ENCODE data around the gene COA1. TPM values are rescaled to one million over a fixed set of nuclear protein-coding genes. Genes with fewer than 3 reads are reported as not detected.
A peak's percentile ranks its signal among the peaks of the same experiment; 100 is the strongest.
"Not testable (repeated sequence)": the region's sequence is repeated elsewhere in the genome, so short reads cannot be mapped to it uniquely, and the experiment has no call there.

Gene COA1
- total RNA-seq, 2 experiments from 2014 or later = 78.9 to 79.6 TPM

DNA sequence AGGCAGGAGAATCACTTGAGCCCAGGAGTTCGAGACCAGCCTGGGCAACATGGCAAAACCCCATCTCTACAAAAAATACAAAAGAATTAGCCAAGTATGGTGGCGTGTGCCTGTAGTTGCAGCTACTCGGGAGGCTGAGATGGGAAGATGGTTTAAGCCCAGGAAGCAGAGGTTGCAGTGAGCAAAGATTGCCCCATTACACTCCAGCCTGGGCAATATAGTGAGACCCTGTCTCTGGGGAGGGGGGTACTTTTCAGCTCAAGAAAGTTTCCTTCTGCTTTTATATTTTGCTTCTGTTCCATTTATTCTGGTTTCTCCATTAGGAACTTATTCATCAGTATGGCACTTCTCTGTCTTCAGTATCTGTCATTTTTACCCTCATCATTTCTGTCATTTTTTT lies 48.6 kb downstream of the COA1 start:
- H3K36me3 Mint-ChIP-seq = peaks cover 7% of the 10 kb centered on the region
- peaks cover 78% of the 10 kb centered on the region for H3K4me1 Mint-ChIP-seq (ENCODE audit: low read depth)
- H3K27ac Mint-ChIP-seq = no peak overlapping the region
- DNase-seq = no peak
- H3K27me3 Mint-ChIP-seq = no peaks in the 10 kb centered on the region
- no peaks in the 10 kb centered on the region for H3K9me3 Mint-ChIP-seq
- CTCF ChIA-PET = interaction anchor here (0.7 to 2.8 kb wide), 4 partner anchors 19 to 157 kb away, joined by 3 to 24 read pairs (median 4); partner anchors contain the start of gene STK17A
- POLR2A ChIA-PET = no interaction called here
- intact Hi-C loops (cut with micrococcal nuclease) = no loop called here
- H3K4me3 Mint-ChIP-seq = no peak overlapping the region

DNA sequence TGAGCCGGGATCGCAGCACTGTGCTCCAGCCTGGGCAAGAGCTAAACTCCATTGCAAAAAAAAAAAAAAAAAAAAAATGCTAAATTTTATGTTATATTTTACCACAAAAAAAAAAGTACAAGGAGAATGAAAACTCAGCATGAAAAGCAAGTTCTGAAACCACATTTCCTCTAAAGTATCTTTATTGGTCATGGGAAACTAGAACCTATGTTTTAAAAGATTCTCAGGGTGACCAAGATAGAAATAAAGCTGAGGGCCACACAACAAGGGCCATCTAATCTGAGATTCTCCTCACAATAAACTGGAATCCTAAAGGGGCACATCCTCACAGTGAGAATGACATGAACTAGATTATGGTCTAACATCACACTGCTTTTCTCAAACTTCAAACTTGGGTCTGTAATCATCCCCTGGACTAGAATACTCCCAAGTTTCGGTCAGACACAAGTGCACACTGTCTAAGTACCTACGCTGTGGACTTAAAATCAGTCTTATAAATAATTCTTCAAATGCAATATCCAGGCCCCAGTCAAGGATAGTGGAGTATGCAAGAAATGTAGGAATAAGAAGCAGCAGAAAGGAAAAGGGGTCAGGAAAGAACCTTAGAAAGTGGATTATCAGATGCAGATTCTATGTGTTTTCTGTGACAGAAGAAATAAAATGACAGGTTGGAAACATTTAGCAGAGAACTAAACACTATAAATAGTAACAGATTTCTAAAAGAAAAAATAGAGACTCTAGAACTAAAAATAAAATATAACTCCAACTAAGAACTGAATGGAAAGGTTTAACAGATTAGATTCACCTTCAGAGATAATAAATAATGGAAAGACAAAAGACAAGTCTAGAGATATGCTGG lies 49.9 kb downstream of the COA1 start:
- Mint-ChIP-seq H3K36me3 (peaks cover 14% of the 10 kb centered on the region), H3K27me3 (no peaks in the 10 kb centered on the region), H3K9me3 (peaks cover 4% of the 10 kb centered on the region), H3K4me1 (ENCODE audit: low read depth) (peaks cover 76% of the 10 kb centered on the region), H3K27ac (peak overlapping the region; percentile 61), H3K4me3 (no peak overlapping the region)
- intact Hi-C loops (cut with micrococcal nuclease) = loop anchor here (1.0 to 2.0 kb wide), 3 partner anchors 10 to 21 kb away; no protein-coding TSS in a partner anchor
- ChIA-PET POLR2A (interaction anchor here (0.6 to 1.1 kb wide), 7 partner anchors 10 to 155 kb away, joined by 3 to 6 read pairs (median 5); partner anchors contain the start of gene STK17A), CTCF (interaction anchor here (1.1 to 2.8 kb wide), 2 partner anchors 97 to 160 kb away, joined by 3 to 24 read pairs; partner anchors contain the start of gene STK17A)
- no peak for DNase-seq

DNA sequence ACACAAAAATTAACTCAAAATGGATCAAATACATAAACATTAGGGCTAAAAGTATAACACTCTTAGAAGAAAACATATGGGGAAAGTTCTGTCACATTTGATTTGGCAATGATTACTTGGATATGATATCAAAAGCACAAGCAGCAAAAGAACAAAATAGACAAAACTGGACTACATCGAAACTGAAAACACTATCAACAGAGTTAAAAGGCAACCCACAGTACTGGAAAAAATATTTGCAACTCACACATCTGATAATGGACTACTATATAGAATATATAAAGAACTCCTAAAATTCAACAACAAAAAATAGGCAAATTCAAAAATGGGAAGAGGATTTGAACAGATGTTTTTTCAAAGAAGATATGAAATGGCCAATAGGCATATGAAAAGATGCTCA lies 51.0 kb downstream of the COA1 start:
- no peaks in the 10 kb centered on the region for H3K27me3 Mint-ChIP-seq

DNA sequence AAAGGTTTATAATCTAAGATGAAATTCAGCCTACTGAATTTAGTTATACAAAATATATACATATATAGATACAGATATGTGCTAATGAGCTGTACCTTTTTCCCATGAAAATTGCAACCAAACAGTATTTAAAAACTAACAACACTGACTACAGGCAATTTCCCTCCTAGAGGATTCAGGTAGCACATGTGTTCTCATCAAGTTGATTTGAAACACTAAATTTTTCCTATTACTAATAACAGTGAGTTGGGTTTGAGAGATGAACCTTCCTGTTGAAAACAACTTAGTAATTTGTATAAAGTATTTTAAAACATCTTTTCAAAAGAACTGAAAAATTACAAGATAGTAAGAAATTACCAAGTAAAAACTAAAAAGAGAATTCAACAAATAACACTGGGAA lies 51.5 kb downstream of the COA1 start:
- Mint-ChIP-seq H3K4me1 (ENCODE audit: low read depth) (peaks cover 79% of the 10 kb centered on the region), H3K36me3 (peaks cover 13% of the 10 kb centered on the region), H3K9me3 (peaks cover 12% of the 10 kb centered on the region), H3K27me3 (no peaks in the 10 kb centered on the region), H3K27ac (peak overlapping the region; percentile 80), H3K4me3 (no peak overlapping the region)
- intact Hi-C loops (cut with micrococcal nuclease) = loop anchor here (1.0 to 2.0 kb wide), 3 partner anchors 15 to 30 kb away; no protein-coding TSS in a partner anchor
- POLR2A ChIA-PET = interaction anchor here (0.6 to 1.3 kb wide), 2 partner anchors 8 to 207 kb away, joined by 3 to 4 read pairs; no protein-coding TSS in a partner anchor
- CTCF ChIA-PET = interaction anchor here (0.7 to 2.1 kb wide), 4 partner anchors 12 to 95 kb away, joined by 3 to 11 read pairs (median 6); partner anchors contain the start of gene STK17A
- DNase-seq = no peak

More for the DNA sequence above, 51.0 kb downstream of the COA1 start:
- Mint-ChIP-seq H3K9me3 (peaks cover 9% of the 10 kb centered on the region), H3K36me3 (peaks cover 10% of the 10 kb centered on the region), H3K27ac (peak overlapping the region; percentile 80), H3K4me1 (ENCODE audit: low read depth) (peaks cover 79% of the 10 kb centered on the region), H3K4me3 (no peak overlapping the region)
- no peak for DNase-seq
- intact Hi-C loops (cut with micrococcal nuclease) = loop anchor here (1.0 to 2.0 kb wide), 3 partner anchors 14 to 30 kb away; no protein-coding TSS in a partner anchor
- CTCF ChIA-PET = interaction anchor here (0.7 to 2.0 kb wide), 2 partner anchors 12 to 21 kb away, joined by 3 to 11 read pairs; no protein-coding TSS in a partner anchor
- POLR2A ChIA-PET = interaction anchor here (1.3 kb wide), 1 partner anchor 9 kb away, joined by 4 read pairs; no protein-coding TSS in a partner anchor

DNA sequence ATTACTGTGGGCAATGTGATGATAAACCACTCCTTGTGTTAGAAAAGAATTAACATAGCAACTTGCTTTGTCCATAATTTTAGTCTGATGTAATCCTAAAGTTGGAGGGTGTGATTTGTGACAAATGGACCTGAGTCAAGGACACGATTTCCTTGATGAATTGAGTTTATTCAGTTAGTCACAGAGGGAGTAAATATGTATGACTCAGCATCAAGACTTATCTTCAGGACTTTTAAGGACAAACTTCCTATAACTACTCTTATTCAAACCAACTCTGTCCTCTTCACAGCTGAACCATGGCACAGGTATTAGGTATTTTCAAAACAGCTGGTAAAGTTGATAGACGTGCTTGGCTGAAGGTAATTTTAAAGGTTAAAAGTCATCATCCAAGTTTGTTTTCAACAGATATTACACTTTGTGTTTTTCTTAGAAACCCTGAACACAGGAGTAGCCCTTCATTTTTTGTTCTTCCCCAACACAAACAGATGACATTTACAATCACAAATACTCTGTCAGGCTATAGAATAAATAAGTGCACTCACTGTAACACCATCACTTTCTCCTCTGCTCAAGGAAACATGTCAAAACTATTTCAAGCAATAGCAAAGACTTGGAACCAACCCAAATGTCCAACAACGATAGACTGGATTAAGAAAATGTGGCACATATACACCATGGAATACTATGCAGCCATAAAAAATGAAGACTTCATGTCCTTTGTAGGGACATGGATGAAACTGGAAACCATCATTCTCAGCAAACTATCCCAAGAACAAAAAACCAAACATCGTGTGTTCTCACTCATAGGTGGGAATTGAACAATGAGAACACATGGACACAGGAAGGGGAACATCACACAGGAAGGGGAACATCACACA lies 54.5 kb downstream of the COA1 start:
- DNase-seq = no peak
- H3K4me1 Mint-ChIP-seq (ENCODE audit: low read depth) = peaks cover 80% of the 10 kb centered on the region
- ChIA-PET CTCF (interaction anchor here (0.8 to 1.7 kb wide), 3 partner anchors 25 to 92 kb away, joined by 3 to 13 read pairs (median 3); partner anchors contain the start of gene STK17A), POLR2A (no interaction called here)
- H3K36me3 Mint-ChIP-seq = peaks cover 32% of the 10 kb centered on the region
- H3K27ac Mint-ChIP-seq = peak overlapping the region; percentile 52
- intact Hi-C loops (cut with micrococcal nuclease) = no loop called here
- H3K27me3 Mint-ChIP-seq = no peaks in the 10 kb centered on the region
- peaks cover 31% of the 10 kb centered on the region for H3K9me3 Mint-ChIP-seq
- H3K4me3 Mint-ChIP-seq = no peak overlapping the region

DNA sequence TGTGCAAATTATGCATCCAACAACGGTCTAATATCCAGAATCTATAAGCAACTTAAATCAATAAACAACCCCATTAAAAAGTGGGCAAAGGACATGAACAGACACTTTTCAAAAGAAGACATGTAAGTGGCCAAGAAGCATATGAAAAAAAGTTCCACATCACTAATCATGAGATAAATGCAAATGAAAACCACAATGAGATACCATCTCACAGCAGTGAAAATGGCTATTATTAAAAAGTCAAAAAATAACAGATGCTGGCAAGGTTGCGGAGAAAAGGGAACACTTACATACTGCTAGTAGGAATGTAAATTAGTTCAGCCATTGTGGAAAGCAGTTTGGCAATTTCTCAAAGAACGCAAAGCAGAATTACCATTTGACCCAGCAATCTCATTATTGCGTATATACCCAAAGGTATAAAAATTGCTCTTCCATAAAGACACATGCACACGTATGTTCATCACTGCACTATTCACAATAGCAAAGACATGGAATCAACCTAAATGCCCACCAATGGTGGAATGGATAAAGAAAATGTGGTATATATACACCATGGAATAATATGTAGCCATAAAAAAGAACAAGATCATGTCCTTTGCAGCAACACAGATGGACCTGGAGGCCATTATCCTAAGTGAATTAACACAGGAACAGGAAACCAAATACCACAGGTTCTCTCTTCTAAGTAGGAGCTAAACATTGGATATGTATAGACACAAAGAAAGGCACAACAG lies 55.9 kb downstream of the COA1 start:
- DNase-seq; H3K27me3 Mint-ChIP-seq; intact Hi-C loops (cut with micrococcal nuclease); POLR2A ChIA-PET; H3K27ac Mint-ChIP-seq; H3K4me3 Mint-ChIP-seq: not testable (repeated sequence)
- Mint-ChIP-seq H3K4me1 (ENCODE audit: low read depth) (peaks cover 80% of the 10 kb centered on the region), H3K36me3 (peaks cover 32% of the 10 kb centered on the region), H3K9me3 (peaks cover 33% of the 10 kb centered on the region)
- CTCF ChIA-PET = interaction anchor here (0.8 to 1.7 kb wide), 3 partner anchors 26 to 91 kb away, joined by 3 to 13 read pairs (median 3); partner anchors contain the start of gene STK17A

DNA sequence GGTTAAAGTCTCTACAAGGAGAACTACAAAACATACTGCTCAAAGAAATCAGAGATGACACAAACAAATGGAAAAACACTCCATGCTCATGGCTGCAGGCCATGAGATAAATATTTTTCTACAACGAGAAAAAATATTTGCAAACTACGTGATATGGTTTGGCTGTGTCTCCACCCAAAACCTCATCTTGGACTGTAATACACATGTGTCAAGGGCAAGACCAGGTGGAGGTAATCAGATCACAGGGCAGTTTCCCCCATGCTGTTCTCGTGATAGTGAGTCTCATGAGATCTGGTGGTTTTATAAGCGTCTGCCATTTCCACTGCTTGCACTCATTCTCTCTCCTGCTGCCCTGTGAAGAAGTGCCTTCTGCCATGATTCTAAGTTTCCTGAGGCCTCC lies 57.8 kb downstream of the COA1 start:
- Mint-ChIP-seq H3K4me1 (ENCODE audit: low read depth) (peaks cover 72% of the 10 kb centered on the region), H3K27ac (no peak overlapping the region)

DNA sequence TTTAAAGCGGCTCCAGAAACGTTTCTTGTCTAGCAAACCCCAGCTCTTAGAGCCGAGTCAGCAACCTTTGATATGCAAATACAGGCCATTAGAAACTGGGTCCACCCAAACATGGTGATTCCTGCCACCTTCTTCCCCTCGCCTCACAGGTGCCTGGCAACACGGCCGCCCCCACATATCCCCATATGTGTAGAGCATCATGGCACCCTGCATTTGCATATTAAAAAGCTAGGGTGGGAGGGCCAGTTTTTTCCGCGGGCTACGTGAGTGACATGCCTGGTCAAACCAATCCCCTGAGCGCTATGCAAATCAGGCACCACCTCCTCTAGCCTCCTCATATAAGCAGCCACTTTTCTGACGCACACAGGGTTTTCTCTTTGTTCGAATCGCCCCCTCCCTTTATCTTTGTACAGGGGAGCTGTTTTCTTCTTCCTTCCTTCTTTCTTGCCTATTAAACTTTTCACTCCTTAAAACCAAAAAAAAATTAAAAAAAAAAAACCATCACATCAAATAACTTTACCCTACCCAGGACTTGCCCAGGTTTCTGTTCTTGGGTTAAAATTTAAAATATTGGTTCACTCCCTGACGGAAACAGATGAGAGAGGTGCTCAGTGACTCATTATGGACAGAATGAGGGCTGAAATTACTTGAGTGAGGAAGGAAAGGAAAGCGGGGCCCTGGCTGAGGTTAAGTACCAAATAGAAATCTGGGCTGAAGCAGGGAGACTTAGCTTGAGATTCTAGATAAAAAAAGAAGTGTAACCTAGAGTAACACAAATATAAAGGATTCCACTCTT lies 59.8 kb downstream of the COA1 start:
- peaks cover 41% of the 10 kb centered on the region for H3K9me3 Mint-ChIP-seq
- peaks cover 78% of the 10 kb centered on the region for H3K4me1 Mint-ChIP-seq (ENCODE audit: low read depth)
- H3K27ac Mint-ChIP-seq = peak overlapping the region; percentile 96
- CTCF ChIA-PET = interaction anchor here (0.7 to 3.7 kb wide), 8 partner anchors 9 to 170 kb away, joined by 3 to 41 read pairs (median 6); partner anchors contain the start of gene STK17A
- peaks cover 49% of the 10 kb centered on the region for H3K36me3 Mint-ChIP-seq
- peak; percentile 96 for DNase-seq
- no peaks in the 10 kb centered on the region for H3K27me3 Mint-ChIP-seq
- POLR2A ChIA-PET = interaction anchor here (0.7 to 3.4 kb wide), 7 partner anchors 8 to 87 kb away, joined by 4 to 26 read pairs (median 5); partner anchors contain the start of gene STK17A
- peak overlapping the region; percentile 78 for H3K4me3 Mint-ChIP-seq
- intact Hi-C loops (cut with micrococcal nuclease) = loop anchor here (1.0 to 2.0 kb wide), 6 partner anchors 10 to 413 kb away; partner anchors contain the start of gene POLM

More for the DNA sequence above, 57.8 kb downstream of the COA1 start:
- peaks cover 45% of the 10 kb centered on the region for H3K9me3 Mint-ChIP-seq
- intact Hi-C loops (cut with micrococcal nuclease) = no loop called here
- ChIA-PET POLR2A (no interaction called here), CTCF (interaction anchor here (0.9 kb wide), 1 partner anchor 58 kb away, joined by 3 read pairs; the partner anchor contains the start of gene COA1)
- DNase-seq = no peak
- H3K4me3 Mint-ChIP-seq = no peak overlapping the region
- peaks cover 47% of the 10 kb centered on the region for H3K36me3 Mint-ChIP-seq
- H3K27me3 Mint-ChIP-seq = no peaks in the 10 kb centered on the region

DNA sequence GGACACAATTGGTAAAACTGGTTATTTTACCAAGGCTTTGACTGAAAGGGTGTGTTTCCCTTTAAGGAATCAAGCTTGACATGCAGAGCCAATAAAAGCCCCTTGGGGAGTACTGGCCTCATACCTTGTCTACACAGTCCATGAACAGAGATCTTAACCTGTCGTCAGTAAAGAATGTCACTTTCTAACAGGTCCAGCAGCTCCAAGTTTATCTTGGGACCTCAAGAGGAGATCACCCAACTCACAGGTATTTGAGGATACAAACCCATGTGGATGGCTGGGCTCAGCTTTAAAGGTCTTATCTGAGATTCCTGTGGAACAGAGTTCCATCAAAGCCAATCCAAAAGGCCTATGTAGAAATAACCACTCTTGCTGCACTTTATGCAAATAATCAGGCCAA lies 61.3 kb downstream of the COA1 start:
- Mint-ChIP-seq H3K4me3 (no peak overlapping the region), H3K4me1 (ENCODE audit: low read depth) (peaks cover 77% of the 10 kb centered on the region), H3K36me3 (peaks cover 48% of the 10 kb centered on the region), H3K9me3 (peaks cover 35% of the 10 kb centered on the region), H3K27me3 (no peaks in the 10 kb centered on the region), H3K27ac (peak overlapping the region; percentile 96)
- POLR2A ChIA-PET = interaction anchor here (0.5 to 3.4 kb wide), 2 partner anchors 19 to 85 kb away, joined by 3 to 26 read pairs; no protein-coding TSS in a partner anchor
- CTCF ChIA-PET = interaction anchor here (1.0 to 3.7 kb wide), 3 partner anchors 22 to 86 kb away, joined by 3 to 41 read pairs (median 13); partner anchors contain the start of gene STK17A
- intact Hi-C loops (cut with micrococcal nuclease) = loop anchor here (2.0 kb wide), 1 partner anchor 55 kb away; no protein-coding TSS in a partner anchor
- no peak for DNase-seq

DNA sequence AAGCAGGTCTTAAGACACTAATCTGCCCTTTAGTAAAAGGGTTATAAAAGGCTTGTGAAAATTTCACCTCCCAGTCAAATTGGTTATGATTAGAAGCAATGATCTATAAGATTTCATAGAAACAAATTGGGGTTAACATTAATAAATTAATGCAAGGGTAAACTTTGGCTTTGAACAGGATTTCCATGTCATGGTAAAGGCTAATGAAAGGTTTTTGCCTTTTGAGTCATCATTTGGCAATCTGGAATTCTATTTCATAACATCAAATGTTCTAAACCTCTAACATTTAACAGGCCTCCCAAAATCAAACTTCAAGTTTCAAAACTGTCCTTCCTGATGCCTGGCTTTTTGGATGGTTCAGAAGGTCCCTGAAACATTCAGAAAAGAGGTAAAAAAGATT lies 62.4 kb downstream of the COA1 start:
- Mint-ChIP-seq H3K36me3 (peaks cover 42% of the 10 kb centered on the region), H3K27me3 (no peaks in the 10 kb centered on the region), H3K9me3 (peaks cover 25% of the 10 kb centered on the region), H3K4me1 (ENCODE audit: low read depth) (peaks cover 74% of the 10 kb centered on the region), H3K4me3 (no peak overlapping the region), H3K27ac (no peak overlapping the region)
- ChIA-PET POLR2A (interaction anchor here (2.5 kb wide), 1 partner anchor 17 kb away, joined by 7 read pairs; no protein-coding TSS in a partner anchor), CTCF (interaction anchor here (0.8 kb wide), 1 partner anchor 84 kb away, joined by 3 read pairs; the partner anchor contains the start of gene STK17A)
- intact Hi-C loops (cut with micrococcal nuclease) = no loop called here
- DNase-seq = no peak
